D721Med (cell line): ENCODE measurements around the gene UNC45A.
A peak's percentile ranks its signal among the peaks of the same experiment; 100 is the strongest.

ENCODE experiments used
- DNase-seq: peaks from one replicate; pipeline ENCODE4 v3.0.0; 2011; ENCODE audit warnings: low spot score; ENCODE audit not compliant: insufficient read length
- FAIRE-seq: peaks from 2 replicates; lab custom pipeline; 2011; peaks lifted over from hg19 to GRCh38; lab: Jason Lieb, UNC
- CTCF ChIP-seq: IDR thresholded peaks from 2 replicates; pipeline ENCODE4 v1.5.1; 2012; ENCODE audit warnings: mild to moderate bottlenecking, control low read depth; ENCODE audit not compliant: insufficient read depth; ENCODE audit errors: missing control alignments

Gene UNC45A

GRCh38 chr15:90956274-90957030 is 21.4 kb downstream of the UNC45A start:
- peak; percentile 83 for DNase-seq
- peak; percentile 66 for TF ChIP-seq CTCF
- FAIRE-seq = no peak

- no peak for FAIRE-seq
- DNase-seq = no peak
- TF ChIP-seq CTCF = no peak
These were observed 22.1 kb downstream of the UNC45A start for GRCh38 chr15:90957031-90957790.

- FAIRE-seq (no peak), DNase-seq (no peak)
- TF ChIP-seq CTCF = no peak
These were observed 22.7 kb downstream of the UNC45A start for GRCh38 chr15:90957791-90958190.

- DNase-seq (no peak), FAIRE-seq (no peak)
- TF ChIP-seq CTCF = no peak
These were observed 24.0 kb downstream of the UNC45A start for GRCh38 chr15:90959028-90959595.

- DNase-seq (no peak), FAIRE-seq (no peak)
- no peak for TF ChIP-seq CTCF
These were observed 24.8 kb downstream of the UNC45A start for GRCh38 chr15:90959894-90960293.

- TF ChIP-seq CTCF = no peak
- FAIRE-seq (no peak), DNase-seq (no peak)
These were observed 25.4 kb downstream of the UNC45A start for GRCh38 chr15:90960298-90961091.
